Measurements from ENCODE around the gene LMNTD2. TPM values are rescaled to one million over a fixed set of nuclear protein-coding genes. Genes with fewer than 3 reads are reported as not detected.

LMNTD2 gene
- total and polyA plus RNA-seq, 10 donors: 3.9 to 10.1 (median 5.7) TPM

GRCh38 chr11:579830-580601, 19.5 kb upstream of the LMNTD2 start:
- DNase-seq: no peak
- Histone ChIP-seq H3K27me3 (replicated peaks in 1 of 7) (peaks cover 0 to 6% (median 5%) of the 10 kb centered on the region in 7 donors), H3K4me3 (no peak overlapping the region), H3K27ac (no peak overlapping the region), H3K36me3 (peaks cover 0 to 55% (median 33%) of the 10 kb centered on the region in 6 donors), H3K4me1 (peaks cover 31 to 62% (median 52%) of the 10 kb centered on the region in 6 donors), H3K9me3 (no peaks in the 10 kb centered on the region)
- WGBS, 5 donors: 71 to 81% (median 78%) methylated on average over 16 to 20 of the region's 20 CpGs
- intact Hi-C loops (cut with DNase I; ENCODE audit: low total_unique reads): no loop called here
- no peak for TF ChIP-seq POLR2AphosphoS5 (IDR thresholded peaks at IDR 0.05)
- TF ChIP-seq POLR2A (IDR thresholded peaks at IDR 0.05): no peak
- TF ChIP-seq CTCF (IDR thresholded peaks at IDR 0.05 in 8 of 11, conservative IDR thresholded peaks at IDR 0.05 in 3 of 11): no peak

- Histone ChIP-seq H3K4me3 (peak overlapping the region in 5 of 8 donors; percentile 82 to 94 (median 84)), H3K4me1 (peaks cover 31 to 73% (median 60%) of the 10 kb centered on the region in 6 donors), H3K27me3 (replicated peaks in 1 of 7) (peaks cover 0 to 16% (median 14%) of the 10 kb centered on the region in 7 donors), H3K27ac (no peak overlapping the region), H3K36me3 (peaks cover 0 to 39% (median 21%) of the 10 kb centered on the region in 6 donors), H3K9me3 (no peaks in the 10 kb centered on the region)
- intact Hi-C loops (cut with DNase I; ENCODE audit: low total_unique reads): no loop called here
- 70 to 82% (median 76%) methylated on average over 20 to 21 of the region's 21 CpGs for WGBS, 5 donors
- DNase-seq: no peak
- TF ChIP-seq CTCF (IDR thresholded peaks at IDR 0.05 in 8 of 11, conservative IDR thresholded peaks at IDR 0.05 in 3 of 11): no peak
- no peak for TF ChIP-seq POLR2AphosphoS5 (IDR thresholded peaks at IDR 0.05)
- no peak for TF ChIP-seq POLR2A (IDR thresholded peaks at IDR 0.05)
Observed at GRCh38 chr11:578276-579035, 17.9 kb upstream of the LMNTD2 start.

- WGBS, 5 donors: 65 to 80% (median 71%) methylated on average over 6 of the region's 6 CpGs
- TF ChIP-seq POLR2AphosphoS5 (IDR thresholded peaks at IDR 0.05) (no peak), CTCF (IDR thresholded peaks at IDR 0.05 in 8 of 11, conservative IDR thresholded peaks at IDR 0.05 in 3 of 11) (no peak), POLR2A (IDR thresholded peaks at IDR 0.05) (no peak)
- H3K4me1 ChIP-seq: peaks cover 31 to 76% (median 60%) of the 10 kb centered on the region in 6 donors
- no peaks in the 10 kb centered on the region for H3K9me3 ChIP-seq
- H3K36me3 ChIP-seq: peaks cover 0 to 30% (median 12%) of the 10 kb centered on the region in 6 donors
- H3K27ac ChIP-seq: peak overlapping the region in 2 of 8 donors; percentile 90 to 96
- peak overlapping the region; percentile 68 to 94 (median 84) for H3K4me3 ChIP-seq
- H3K27me3 ChIP-seq (replicated peaks in 1 of 7): peaks cover 0 to 19% (median 14%) of the 10 kb centered on the region in 7 donors
- intact Hi-C loops (cut with DNase I; ENCODE audit: low total_unique reads): no loop called here
- no peak for DNase-seq
Observed at GRCh38 chr11:577611-577894, 17.0 kb upstream of the LMNTD2 start.

Data from spleen (tissue), 11 donors.